ENCODE data around the gene ABCA1. TPM values are rescaled to one million over a fixed set of nuclear protein-coding genes. Genes with fewer than 3 reads are reported as not detected.
A peak's percentile ranks its signal among the peaks of the same experiment; 100 is the strongest.
"Not testable (repeated sequence)": the region's sequence is repeated elsewhere in the genome, so short reads cannot be mapped to it uniquely, and the experiment has no call there.

ABCA1 gene
- total RNA-seq, 1 experiment from 2014 or later = 12.2 TPM

DNA sequence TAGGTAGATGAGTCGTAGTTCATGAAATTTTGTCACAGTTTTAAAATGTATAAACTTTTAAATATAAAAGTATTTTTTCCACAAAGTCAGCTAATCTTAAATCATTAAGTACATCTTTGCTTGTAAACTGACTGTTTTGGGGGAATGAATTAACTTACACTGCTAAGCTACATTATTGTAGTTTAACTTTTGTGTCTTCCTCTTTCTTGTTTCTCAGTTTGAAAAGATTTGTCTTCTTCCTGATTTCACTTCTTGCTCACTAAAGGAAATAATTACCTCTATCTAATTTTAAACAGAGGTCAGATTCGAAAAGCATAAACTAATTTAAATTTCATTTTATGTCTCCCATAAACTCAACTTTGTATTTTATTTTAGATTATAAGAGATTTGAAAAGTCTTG lies 158.3 kb downstream of the ABCA1 start:
- DNase-seq (ENCODE audit: low read depth) = no peak

DNA sequence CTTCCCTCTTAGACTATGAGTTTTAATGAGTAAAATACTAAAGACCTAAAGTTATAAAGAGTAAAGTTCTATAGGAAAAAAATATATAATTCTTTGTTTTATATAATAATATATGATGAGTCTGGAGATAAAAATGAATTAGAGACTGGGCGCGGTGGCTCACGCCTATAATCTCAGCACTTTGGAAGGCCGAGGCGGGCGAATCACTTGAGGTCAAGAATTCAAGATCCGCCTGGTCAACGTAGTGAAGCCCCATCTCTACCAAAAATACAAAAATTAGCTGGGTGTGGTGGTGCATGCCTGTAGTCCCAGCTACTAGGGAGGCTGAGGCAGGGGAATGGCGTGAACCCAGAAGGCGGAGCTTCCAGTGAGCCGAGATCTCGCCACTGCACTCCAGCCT lies 158.9 kb downstream of the ABCA1 start:
- not testable (repeated sequence) for DNase-seq (ENCODE audit: low read depth)

DNA sequence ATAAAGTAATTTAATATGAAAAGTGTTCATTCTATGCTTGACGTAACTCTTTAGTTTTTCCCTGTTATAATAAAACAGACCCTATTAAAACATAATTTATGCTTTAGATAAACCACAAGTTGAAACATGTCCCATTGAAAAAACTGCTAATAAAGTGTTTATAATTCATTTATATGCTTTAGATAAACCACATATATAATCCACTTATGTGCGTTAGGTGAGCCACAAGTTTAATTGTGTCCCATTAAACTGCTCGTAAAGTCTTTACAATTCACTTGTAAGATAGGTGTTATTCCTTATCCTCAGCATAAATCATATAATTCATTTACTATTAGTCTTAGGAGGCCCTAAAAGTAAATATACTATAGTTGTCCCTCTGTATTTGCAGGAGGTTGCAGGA lies 160.4 kb downstream of the ABCA1 start:
- no peak for DNase-seq (ENCODE audit: low read depth)

DNA sequence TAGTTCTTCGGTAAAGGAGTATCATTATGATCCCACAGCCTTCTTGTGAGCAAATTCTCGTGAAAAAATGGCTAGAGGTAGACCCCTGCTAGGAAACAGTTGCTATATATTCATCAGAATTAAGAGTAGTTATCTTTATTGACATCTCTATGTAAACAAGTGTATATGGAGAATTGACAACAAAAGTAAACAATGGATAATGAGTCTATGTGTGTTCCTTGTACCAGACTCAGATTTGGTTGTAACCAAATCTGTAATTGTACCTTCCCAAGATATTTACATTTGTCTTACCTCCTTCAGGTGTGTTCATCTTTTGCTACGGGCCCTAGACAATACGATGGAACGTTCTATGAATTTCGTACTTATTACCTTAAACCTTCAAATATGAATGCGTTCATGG lies 161.9 kb downstream of the ABCA1 start:
- DNase-seq (ENCODE audit: low read depth) = no peak

DNA sequence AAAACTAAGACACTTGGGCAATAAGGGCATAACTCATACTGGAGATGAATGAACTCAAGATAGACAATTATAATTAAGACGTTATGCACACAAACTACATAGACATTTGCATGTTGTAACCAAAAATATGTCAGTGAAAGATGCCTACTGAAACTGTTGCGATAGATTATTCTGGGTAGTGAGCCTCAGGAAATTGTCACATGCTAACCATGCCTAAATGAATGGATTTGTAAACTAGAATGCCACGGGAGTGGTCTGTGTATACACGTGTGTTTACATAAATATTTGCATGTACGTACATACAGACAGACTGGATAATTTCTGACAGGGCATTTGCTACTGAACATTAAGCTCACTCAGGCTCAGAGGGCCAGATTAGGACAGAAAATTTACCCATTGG lies 162.8 kb downstream of the ABCA1 start:
- DNase-seq (ENCODE audit: low read depth) = no peak

DNA sequence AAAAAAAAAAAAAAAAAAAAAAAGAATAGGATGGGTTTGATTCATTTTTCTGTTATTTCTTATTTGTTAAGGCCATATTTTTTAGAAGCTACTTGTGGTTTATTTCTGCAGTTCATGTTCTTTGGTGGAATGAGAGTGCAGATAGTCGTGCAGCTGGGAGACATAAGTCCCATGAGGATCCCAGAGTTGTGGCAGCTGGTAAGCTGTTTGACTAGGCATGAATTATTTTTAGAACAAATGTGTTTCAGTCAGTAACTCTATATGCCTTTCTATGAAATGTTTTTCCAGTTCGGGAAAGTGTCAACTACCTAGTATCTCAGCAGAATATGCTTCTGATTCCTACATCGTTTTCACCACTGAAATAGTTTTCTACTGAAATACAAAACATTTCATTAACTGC lies 169.0 kb downstream of the ABCA1 start:
- DNase-seq (ENCODE audit: low read depth) = peak; percentile 80

DNA sequence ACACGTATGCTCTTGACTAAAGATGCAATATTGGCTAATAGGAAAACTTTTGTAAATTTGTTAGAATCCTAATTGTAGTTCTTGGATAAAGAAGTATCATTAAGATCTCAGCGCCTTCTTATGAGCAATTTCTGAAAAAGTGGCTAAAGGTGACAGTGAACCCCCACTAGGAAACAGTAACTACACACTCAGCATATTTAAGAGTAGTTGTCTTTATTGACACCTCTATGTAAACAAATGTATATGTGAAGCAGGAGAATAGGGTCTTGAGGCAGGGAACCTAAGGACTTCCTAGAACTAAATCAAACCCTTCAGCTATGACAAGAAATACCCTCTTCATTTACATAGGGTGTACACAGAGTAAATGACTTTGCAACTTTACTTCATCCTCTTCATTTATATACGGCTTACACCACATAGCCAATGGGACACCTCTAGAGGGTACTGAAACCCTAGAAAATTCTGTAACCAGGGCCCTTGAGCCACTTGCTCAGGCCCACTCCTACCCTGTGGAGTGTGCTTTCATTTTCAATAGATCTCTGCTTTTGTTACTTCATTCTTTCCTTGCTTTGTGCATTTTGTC lies 177.7 kb downstream of the ABCA1 start:
- no peak for DNase-seq (ENCODE audit: low read depth)

DNA sequence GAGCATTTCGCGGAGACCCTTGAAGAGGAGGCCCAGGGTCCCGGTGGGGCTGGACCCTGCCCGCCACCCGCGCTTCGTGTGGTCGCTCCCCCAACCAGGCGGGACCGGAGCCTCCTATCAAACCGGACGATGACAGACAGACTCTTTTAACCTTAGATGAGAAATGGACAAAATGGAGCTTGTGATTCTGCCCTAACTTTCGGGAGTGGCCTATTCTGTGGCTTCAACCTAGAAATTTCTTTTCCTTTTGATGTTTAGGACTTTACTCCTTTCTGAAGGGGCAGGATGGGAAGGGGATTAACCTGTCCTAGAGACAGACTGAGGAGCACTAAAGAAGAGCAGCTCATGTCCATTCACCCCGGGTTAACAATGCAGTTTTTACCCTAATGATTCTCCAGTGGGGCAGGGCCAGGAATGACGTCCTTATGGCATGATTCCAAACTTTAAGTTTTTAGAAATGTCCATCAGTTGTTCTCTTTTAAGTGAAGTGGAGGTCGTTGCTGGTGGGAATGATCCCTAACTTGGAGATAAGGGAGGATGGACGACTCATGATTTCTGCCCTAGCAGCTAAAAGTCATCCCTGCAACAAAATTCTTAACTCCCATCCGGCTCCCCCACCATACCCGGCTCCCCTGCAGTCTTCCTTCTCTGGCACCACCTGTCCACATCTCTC lies 179.5 kb downstream of the ABCA1 start:
- DNase-seq (ENCODE audit: low read depth) = peak; percentile 27

DNA sequence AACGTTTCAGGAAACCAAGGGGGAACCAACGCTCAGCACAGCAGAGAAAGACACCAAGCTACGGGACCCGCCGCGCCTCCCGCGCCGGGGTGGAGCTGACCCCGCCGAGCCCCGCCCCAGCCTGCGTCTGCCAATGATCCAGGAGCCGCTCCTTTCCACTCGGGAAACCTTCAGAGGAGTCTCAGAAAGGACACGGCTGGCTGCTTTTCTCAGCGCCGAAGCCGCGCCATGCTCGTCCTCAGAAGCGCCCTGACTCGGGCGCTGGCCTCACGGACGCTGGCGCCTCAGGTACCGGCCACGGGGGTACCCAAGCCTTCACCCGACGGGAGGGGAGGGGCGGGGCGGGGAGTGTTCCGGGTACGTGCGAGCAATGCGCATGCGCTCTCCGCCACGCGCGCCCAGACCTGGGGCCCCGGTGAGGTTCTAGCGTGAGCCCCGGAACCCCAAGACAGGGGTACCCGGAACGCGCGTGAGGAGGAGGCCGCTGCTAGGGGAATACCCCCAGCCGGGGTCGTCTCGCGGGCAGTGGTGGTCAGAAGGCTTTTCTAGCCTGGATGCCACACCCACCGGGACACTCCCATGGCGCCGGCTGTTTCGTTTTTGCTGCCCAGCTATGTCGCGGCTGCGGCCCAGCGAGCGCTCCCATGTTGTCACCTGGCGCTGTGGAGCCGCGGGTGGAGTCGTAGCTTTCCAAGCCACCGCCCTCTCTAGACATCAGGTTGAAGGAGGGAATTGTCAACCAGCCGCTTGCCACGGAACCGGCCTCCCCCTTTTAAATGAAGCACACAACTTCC lies 180.2 kb downstream of the ABCA1 start, which contains the start of gene NIPSNAP3A:
Gene NIPSNAP3A (plus strand): TSS at position 119 of the 794 bp plus-strand sequence. CDS start 110 bp downstream, at position 229.
- DNase-seq (ENCODE audit: low read depth) = peak; percentile 69

DNA sequence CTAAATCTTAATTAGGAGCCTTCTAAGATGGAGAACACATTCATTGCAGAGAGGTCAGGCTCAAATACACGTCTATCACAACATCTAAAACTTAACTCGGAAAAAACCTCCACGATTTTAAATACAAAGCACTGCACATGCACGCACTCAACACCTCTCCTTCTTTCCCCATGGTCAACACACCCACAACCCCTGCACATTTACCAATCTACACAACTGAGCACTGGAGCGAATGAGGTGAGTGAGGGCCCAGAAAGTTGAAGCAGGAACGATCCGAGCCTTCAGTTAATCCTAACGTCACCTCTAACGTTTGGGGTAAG lies 180.8 kb downstream of the ABCA1 start:
- DNase-seq (ENCODE audit: low read depth) = no peak

DNA sequence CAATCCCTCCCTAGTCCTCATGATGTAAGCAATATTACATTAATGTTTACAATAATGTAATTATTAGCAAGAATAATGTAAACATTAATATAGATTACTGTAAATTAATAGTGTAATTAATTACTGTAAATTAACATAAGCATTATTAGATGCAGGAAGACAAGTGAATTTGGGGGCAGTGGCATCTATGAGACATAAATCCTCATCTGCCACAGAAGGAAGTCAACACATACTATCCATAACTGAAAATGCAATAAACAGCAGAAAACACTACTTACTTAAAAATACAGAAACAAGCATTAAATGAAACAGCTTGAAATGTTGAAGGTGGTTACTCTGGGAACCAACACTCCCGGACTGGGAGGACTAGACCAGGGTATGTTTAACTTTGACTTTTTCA lies 181.2 kb downstream of the ABCA1 start:
- no peak for DNase-seq (ENCODE audit: low read depth)

DNA sequence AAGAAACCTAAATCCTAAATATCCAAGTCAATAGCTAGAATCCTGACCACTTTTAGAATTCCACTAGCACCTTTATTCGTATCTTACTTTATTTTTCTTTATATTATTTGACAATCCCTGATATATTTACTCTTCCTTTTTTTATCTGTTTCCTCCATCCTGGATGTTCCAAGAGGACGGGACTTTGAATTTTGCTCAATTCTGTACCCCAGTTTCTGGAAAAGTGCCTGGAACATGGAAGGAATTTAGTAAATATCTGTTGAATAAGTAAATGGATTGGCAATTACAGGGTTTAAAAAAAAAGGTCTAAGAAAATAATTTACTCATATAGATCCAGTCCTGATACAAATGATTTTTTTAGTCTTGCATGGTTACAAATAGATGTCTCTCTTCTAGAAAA lies 181.7 kb downstream of the ABCA1 start:
- DNase-seq (ENCODE audit: low read depth) = no peak

DNA sequence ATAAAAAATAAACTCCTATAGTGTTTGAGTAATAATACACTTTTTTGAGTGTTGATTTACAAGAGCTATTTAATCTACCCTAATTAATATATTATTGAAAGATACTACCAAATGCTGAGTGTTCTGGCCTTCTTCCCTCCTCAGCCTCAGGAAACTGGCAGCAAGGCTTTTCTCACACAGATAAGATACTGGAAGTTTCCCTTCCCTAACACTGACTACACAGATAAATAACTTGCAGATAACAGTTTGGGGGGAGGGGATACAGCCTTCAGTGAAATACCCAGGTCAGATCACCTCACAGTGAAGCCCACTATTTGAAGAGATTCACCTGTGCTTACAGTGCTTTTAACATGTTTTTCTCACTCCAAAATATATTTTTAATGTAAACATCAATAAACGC lies 182.1 kb downstream of the ABCA1 start:
- DNase-seq (ENCODE audit: low read depth) = no peak

DNA sequence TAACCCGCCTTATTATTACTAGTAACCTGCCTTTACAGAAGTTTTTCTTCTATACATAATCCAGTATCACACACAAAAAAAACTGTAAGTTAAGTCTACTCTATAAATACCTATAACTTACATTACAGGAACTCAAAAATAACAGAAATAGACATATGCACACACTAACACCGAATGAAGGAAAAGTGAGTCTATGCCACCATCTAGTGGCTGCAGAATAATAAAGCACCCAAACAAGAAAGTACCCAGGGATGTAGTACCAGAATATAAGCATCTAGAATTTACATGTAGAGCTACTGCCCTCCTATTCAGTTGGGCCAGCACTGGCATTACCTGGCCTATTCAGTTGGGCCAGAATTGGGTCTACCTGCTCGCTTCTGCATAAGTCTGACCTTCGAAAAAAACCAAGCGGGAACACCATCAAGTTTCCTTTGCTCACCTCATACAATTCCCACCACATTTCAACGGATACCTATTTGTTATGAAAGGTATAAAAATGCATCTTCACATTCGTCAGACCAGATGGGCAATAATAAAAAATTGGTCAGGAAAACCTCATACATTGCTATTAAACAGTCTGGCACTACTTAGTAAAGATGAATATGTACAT lies 184.5 kb downstream of the ABCA1 start:
- peak; percentile 65 for DNase-seq (ENCODE audit: low read depth)

DNA sequence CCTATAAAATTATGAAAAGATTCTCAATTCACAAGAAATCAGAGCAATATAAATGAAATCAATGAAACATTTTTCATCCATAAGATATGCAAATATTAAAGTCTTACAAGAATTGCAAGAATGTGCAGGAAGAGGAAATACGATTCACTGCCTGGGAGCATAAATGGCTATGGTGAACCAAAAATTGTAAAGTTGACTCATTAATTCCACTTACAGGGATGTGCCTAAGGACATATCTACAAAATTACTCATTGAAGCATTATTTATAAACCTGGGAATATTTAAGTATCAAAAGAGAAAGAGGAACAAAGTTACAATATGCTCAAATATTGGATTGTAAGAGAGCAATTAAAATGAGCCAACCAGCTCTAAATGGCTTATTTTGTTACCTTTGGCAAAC lies 187.3 kb downstream of the ABCA1 start:
- peak; percentile 53 for DNase-seq (ENCODE audit: low read depth)

DNA sequence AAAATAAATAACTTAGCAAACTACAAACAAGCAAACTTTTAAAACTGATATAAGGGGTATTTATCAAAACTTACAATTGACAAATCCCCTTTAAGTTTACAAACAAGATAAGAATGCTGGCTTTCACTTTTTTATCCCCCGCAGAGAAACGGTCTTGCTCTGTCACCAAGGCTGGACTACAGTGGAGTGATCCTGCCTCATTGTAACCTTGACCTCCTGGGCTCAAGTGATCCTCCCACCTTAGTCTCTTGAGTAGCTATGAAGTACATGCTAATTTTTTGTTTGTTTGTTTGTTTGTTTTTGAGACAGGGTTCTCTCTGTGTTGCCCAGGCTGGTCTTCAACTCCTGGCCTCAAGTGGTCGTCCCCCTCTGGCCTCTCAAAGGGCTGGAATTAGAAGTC lies 189.5 kb downstream of the ABCA1 start:
- DNase-seq (ENCODE audit: low read depth) = no peak

Other genes starting within 250 kb of the ABCA1 start
- gene OR13D1, start 233.6 kb downstream of the ABCA1 start, total RNA-seq (2014; rRNA removed) = not detected in 2 replicates
- gene NIPSNAP3A, start 180.5 kb downstream of the ABCA1 start, total RNA-seq (2014; rRNA removed) = 27.0 and 28.9 TPM in 2 replicates
- gene NIPSNAP3B, start 164.0 kb downstream of the ABCA1 start, total RNA-seq (2014; rRNA removed) = 0.46 TPM in 1 of 2 replicates, not detected in the other

Measured in LHCN-M2 (cell line).